HFF-Myc (cell line): ENCODE results near the gene USP9X.
"Not testable (repeated sequence)": the region's sequence is repeated elsewhere in the genome, so short reads cannot be mapped to it uniquely, and the experiment has no call there.

ENCODE experiments used
- DNase-seq: peaks from one replicate; pipeline ENCODE4 v3.0.0-alpha.2; 2011; ENCODE audit warnings: low read depth; ENCODE audit errors: extremely low read depth
- H3K4me3 ChIP-seq: replicated peaks from 2 replicates; pipeline ENCODE4 v1.5.1; 2011; ENCODE audit warnings: low read depth, mild to moderate bottlenecking, control low read depth, low read length
- CTCF ChIP-seq: IDR thresholded peaks from 2 replicates; pipeline ENCODE4 v1.5.1; 2012; ENCODE audit warnings: mild to moderate bottlenecking, low read depth, low read length, control low read depth; ENCODE audit errors: missing control alignments

Gene USP9X

GRCh38 chrX:41045960-41046567 is 39.2 kb upstream of the USP9X start:
- no peak for TF ChIP-seq CTCF
- no peak for DNase-seq
- no peak overlapping the region for H3K4me3 ChIP-seq

- TF ChIP-seq CTCF: no peak
- no peak overlapping the region for H3K4me3 ChIP-seq
- no peak for DNase-seq
Measured at GRCh38 chrX:41047878-41048534, 37.2 kb upstream of the USP9X start.

- no peak for DNase-seq
- TF ChIP-seq CTCF: no peak
- no peak overlapping the region for H3K4me3 ChIP-seq
Measured at GRCh38 chrX:41050359-41050758, 34.9 kb upstream of the USP9X start.

- TF ChIP-seq CTCF: no peak
- DNase-seq: no peak
Measured at GRCh38 chrX:41051288-41051687, 34.0 kb upstream of the USP9X start.

GRCh38 chrX:41055740-41056139 is 29.5 kb upstream of the USP9X start:
- TF ChIP-seq CTCF: no peak
- no peak overlapping the region for H3K4me3 ChIP-seq
- DNase-seq: no peak

More at GRCh38 chrX:41051288-41051687, 34.0 kb upstream of the USP9X start:
- no peak overlapping the region for H3K4me3 ChIP-seq

- not testable (repeated sequence) for H3K4me3 ChIP-seq, DNase-seq
Measured at GRCh38 chrX:41063276-41063675, 22.0 kb upstream of the USP9X start.

GRCh38 chrX:41064018-41064417 is 21.2 kb upstream of the USP9X start:
- no peak for TF ChIP-seq CTCF
- H3K4me3 ChIP-seq: no peak overlapping the region
- no peak for DNase-seq
